Stimulated activated CD4-positive, alpha-beta T cell treated with anti-CD3 and anti-CD28 coated beads, Interleukin-1b, Interleukin-23, amount 100 ng/mL, for 48 hours (primary cell): ENCODE measurements around the gene PIGH.

Experiments used
- DNase-seq: peaks from one replicate; pipeline ENCODE4 v3.0.0-alpha.2; 2020

Gene PIGH

DNA sequence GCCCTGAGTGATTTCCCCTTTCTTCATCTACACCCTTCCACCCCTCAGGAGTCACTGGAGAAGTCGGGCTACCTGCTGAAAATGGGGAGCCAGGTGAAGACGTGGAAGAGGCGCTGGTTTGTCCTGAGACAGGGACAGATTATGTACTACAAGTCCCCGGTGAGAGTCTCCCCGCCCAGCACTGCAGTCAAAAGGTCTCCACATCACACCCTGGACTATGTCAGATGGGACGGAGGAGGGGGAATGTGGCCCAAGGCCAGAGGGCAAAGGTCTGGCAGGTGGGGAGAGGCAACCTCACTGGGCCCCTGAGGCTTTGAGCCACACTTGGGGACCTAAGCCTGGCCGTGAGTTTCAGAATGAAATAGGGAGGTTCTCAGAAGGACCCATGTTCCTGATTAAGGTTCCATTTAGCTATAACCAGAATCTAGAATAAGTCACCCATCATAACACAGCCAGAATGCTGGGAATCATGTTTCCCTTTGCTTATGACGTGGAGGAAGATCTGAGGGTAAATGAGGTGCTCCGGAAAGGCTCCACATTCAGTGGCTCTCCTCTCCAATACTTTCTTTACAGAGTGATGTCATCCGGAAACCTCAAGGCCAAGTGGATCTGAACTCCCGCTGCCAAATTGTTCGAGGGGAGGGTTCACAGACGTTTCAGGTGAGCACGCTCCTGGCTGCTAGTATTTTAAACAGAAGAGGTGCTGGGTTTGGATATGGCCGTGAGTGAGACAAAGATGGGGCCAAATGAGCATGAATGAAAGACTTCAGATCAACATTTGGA is 26.6 kb downstream of the PIGH start:
- no peak for DNase-seq

DNA sequence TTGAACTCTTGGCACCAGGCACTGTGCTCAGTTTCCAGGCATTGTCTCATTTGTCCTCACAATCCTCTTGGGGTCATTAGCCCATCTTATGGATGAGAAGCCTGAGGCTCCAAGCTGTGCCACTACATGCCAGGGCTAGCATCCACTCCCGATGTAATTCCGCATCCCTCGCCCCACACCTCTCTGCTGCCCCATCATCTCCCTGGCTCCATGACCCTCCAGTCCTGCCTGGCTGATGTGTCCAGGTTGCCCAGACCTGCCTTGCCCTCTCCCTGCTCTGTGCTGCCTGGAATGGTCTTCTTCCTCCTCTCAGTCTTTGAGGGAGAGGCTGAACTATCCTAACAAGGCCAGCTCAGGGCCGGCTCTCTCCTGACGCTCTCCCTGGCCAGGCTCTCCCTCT is 27.5 kb downstream of the PIGH start:
- no peak for DNase-seq

DNA sequence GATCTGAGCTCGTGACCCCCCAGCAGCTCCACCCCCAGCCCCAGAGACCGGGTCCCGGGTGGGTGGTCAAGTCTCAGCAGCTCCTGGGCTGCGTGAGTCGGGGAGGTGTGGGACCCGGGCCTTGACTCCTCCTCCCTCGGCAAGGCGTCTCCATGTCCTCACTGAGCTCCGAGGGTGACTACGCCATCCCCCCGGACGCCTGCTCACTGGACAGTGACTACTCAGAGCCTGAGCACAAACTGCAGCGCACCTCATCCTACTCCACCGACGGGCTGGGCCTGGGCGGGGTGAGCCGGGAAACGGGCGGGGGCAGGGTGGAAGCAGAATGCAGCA is 28.1 kb downstream of the PIGH start:
- DNase-seq, result no peak

DNA sequence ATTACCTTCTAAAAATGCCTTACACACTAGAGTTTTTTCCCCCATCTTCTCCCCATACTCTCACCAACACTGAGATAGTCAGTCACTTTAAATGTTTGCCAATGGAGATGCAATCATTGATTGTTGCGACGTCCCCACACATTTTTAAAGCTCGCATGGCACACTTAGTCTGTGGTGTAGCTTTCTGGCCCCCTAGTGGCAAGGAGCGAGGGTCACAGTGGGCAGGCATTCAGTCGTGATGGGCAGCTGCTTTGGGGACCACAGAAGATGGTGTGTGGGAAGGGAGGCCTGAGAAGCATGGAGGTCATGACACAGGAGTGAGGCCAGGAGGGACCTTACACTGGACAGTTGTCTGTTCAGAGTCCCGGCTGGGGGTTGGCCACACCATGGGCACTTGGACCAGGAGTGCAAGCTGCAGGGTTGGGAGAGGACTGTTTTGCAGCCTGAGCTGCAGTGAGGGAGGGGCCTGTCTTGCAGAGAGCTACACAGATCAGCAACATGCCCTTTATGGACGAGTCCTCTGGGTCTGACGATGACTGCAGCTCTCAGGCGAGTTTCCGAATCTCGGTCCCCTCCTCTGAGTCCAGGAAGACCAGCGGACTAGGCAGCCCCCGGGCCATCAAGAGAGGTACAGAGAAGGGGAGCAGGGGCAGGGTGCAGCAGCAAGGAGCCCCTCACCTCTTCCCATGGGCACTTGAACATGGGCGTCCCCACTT is 28.6 kb downstream of the PIGH start:
- DNase-seq, result peak; percentile 62

DNA sequence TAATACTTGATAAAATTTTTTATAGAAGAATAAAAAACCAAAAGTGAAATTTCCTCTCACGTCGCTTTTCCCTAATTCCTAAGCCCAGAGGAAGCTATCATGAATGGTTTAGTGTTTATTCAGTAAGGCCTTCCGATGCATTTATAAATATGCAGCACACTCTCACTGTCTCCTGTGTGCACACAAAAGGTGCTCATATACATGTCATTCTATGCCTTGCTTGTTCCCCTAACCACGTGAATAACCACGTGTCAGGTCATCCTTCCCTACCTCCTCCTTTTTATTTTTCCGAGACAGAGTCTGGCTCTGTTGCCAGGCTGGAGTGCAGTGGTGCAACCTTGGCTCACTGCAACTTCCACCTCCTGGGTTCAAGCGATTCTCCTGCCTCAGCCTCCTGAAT is 29.6 kb downstream of the PIGH start:
- no peak for DNase-seq

DNA sequence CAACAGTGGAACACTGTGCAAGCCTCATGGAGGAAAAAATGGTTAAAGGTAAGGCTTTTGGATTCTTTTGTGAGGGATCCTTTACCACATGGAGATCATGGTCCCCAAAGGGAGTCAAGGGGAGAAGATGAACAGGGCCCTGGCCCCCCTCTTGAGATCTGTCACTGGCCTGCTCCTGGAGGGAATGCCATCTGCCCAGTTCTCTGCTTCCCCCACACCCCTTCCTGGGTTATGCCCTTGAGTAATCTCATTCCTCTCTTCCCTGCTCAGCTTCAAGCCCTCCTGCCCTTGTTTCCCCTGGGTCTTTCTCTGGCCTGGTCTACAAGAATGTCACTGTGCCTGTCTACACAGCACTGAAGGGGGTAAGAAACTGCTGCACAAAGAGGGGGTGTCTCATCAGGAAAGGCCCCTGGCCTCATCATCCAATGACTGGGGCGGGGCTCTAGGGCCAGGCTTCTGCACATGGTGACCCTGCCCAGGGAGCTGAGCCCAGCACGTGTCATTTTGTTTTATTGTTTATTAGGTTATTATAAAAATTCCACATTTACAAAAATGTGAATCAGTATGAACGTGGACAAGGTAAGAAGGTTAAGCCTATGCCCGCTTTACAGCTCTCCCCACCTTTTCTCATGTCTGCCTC is 30.3 kb downstream of the PIGH start:
- no peak for DNase-seq

DNA sequence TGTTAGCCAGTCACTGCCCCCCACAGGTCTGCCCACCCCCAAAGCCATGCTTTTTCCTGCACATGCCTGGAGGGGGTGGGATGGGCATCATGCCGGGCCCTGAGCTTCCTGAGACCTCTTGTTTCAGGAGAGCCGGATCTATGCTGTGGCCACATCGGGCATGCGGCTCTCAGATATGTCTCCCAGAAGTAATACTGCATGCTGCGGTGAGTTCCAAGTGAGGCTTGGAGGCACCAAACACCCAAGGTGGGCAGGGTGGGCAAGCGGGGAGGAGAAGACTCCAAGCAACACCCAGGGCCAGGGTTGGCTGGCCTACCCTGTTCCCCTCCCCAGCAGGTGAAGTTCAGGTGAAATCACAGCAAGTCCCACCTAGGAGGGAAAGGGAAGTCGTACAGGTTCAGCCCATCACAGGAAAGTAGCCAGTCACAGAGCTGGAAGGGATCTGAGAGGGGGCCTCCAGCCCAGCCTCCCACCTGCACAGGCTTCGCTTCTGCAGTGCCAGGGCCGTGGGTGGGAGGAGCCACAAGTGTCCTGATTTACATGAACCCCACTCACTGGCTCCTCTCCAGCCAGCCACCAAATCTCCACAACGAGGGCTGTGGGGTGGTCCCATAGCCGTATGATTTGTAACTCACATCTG is 30.9 kb downstream of the PIGH start:
- DNase-seq, result no peak

DNA sequence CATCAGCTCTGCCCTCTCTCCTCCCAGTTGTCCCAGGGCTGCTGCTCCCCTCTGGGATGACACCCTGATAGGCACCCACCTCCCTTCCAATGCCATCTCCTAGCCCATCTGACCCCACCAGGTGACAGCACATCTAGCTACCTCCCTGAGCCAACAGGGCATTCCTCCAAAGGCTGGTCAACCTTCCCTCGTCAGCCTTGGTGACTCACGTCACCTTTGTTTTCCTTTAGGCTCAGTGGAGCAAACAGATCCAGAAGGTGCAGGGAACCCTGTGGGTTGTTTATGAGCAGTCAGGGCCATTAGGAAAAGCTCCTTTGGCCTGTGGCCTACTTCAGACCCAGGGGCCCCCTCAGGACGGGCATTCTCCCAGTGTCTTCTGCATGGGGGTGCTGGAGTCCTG is 32.4 kb downstream of the PIGH start:
- no peak for DNase-seq

DNA sequence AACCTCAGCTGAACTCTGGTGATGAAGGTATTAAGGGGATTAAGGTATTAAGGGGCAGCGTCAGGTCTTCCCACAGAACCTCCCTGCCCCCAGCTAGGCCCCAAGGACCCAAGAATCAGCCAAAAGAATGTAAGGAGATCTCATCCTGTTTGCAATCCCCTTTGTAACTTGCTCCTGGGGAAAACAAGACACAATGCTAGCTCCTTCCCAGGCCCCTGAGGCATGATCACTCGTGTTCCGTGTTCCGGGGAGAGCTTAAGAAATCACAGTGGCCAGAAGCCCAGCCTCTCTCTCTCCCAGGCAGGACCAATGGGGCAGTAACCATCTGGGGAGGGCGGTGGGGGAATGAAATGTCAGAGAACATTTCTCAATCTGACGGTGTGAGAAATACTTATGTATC is 33.2 kb downstream of the PIGH start:
- DNase-seq, result no peak

DNA sequence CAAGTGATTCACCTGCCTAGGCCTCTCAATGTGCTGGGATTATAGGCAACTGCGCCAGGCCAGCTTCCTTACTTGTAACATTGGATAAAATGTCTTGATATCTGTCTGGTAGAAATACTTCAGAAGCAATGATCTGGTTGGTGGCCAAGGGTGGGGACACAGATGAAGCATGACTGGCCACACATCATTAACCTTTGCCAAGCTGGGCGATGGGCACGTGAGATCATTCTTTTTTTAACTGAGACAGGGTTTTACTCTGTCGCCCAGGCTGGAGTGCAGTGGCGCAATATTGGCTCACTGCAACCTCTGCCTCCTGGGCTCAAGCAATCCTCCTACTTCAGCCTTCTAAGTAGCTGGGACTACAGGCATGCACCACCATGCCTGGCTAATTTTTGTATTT is 35.8 kb downstream of the PIGH start:
- DNase-seq, result no peak

DNA sequence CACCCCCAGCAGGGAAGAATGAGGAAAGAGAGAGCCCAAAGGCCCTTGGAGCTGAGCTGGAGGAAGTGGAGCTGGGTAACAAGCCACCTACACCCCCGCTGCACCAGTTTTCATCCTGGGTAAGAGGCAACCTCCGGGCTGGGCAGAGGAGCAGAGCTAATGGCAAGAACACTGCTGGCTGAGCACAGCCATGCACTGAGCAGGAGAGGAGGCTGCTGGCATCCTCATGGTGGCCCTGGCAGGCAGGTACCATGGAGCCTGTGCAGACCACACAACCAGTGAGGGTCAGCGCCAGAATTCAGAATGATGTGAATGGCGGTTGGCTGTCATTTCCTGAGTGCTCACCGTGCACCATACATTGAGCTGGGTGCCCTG is 37.3 kb downstream of the PIGH start:
- DNase-seq, result no peak

DNA sequence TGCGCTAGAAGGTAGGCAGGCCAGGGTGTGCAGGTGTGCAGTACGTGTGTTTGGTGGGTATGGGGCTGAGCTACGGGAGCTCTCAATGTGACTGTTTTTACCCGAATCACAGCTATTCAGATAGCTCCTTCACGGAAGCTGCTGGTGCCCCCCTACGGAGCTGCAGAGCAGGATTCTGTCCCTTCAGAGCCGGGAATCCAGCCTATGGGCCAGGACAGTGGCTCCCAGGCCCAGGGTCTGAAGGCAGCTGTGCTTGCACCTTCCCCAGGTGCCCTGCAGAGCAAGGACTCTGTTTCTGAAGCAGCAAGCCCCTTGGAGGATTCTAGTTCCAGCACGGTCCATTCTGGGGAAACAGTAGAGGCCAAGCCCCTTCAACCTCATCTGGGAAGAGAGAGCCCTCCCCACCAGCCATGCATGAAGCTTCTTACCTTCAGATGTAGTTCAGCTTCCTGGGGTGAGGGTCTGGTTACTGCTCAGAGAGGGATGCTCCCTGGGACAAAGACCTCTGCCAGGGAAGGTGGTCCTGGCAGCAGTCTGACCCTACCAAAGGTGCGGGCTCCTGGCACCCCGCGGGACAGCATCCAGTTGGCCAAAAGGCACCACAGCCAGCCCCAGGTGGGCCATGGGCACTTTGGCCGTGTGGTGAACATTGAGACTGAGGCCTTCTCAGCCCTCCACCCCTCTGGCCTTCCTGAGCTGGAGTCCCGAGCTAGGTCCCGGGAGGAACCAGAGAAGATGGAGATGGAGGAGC is 37.9 kb downstream of the PIGH start:
- no peak for DNase-seq

DNA sequence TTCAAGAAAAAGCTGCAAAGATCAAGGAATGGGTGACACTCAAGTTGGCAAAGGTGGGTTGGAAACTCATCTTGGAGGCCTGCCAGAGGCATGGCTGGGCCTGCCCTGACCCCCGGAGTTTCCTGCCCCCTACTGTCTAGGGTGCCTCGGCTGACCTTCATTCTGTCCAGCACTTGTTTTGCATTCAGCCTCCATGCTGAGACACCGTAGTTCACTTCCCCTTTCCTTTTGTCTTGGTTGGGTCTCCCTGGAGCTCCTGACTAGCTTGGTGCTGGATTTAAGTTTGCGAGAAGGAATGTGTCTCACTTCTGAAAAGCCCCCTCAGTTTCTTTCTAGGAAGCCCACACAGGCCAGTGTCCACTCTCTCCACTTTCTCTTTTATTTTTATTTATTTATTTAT is 40.4 kb downstream of the PIGH start:
- no peak for DNase-seq

DNA sequence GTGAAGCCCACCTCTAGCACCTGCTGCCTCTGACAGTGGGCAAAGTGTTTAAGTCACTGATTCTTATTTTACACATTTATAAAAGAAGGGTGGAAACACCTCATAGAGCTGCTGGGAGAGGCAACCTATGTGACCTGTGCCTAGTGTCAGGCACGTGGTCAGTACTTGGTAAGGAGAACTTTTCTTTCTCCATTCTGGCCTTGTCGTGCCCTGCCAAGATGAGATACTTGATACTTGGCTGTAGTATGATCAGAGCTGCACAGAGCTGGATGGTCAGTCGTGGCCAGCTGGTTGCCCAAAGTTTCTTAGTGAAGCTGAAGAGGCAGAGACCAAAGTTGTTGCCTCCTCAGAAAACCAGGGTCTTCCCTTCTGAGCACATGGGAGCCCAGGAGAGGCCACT is 42.4 kb downstream of the PIGH start:
- no peak for DNase-seq

DNA sequence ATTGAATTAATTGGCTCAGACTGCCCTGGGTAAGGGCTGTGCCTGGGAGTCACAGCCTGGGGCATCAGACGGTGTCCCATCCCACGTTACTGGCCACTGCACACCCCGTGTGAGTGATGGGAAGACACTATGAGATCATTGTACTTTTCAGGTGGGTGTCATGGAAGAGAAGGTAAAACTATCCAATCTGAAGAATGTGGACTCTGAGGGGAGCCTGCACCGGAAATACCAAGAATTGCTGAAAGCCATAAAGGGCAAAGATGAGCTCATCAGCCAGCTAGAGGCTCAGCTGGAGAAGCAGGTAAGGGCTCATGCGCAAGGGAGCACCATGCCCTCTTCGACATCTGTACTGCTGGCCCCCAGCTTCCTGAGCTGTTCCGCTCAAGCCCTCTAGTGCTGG is 43.0 kb downstream of the PIGH start:
- DNase-seq, result no peak

DNA sequence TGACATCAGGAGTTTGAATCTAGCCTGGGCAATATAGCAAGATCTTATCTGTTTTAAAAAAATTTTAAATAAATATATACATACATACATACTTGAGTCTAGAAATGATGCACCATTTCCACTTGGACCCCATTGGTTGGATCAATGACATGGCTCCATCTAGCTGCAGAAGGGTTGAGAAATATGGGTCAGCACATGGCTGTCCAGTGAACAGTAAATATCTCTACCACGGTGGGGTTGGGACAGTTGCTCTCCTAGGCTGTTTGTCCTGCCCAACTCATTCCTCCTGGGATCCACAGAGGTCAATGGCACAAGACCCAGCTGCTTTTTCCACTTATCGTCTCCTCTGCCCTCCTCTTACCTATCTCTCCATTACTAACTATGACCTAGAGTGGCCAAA is 43.4 kb downstream of the PIGH start:
- no peak for DNase-seq

DNA sequence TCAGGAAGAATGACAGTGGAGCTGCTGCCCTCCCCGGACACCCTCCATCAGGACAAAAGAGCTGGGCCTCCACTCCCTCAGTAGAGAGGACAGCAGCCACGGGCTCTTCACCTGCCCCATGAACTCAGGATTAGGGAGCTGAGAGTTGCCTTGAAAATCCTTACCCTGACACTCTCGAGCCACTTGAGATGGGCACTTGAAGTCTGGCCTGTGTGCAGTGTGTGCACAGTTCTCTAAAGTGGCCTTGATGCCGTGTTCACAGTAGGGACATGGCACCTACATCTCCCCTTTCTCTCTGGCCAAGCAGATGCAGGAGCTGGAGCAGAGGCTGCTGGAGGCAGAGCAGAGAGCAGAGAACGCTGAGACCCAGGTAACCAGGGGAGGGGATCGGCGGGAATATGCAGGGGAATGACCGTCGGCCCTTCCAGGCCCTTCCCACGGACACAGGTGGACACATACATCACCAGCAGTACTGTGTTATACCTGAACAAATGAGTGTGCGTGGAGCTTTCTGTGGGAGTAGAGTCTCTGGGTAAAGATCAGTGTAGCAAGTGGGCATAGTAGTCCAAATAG is 44.5 kb downstream of the PIGH start:
- no peak for DNase-seq

DNA sequence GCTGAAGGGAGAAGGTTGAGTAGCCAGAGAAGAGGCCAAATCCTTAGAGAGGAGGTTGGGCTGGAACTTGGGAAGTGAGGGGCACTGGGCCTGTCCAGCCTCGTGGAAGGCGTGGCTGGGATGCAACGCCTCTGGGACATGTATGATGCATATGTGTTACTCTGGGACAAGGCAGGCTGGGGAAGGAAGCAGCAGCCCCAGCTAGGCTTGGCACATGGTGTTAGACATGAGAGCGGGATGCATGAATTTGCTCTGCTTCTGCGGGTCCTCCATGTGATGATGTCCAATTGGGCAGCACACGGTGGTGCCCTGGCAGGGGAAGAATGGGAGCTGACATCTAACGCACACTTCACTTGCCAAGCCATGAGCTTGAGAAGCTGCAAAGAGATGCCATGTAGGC is 45.7 kb downstream of the PIGH start:
- DNase-seq, result no peak

DNA sequence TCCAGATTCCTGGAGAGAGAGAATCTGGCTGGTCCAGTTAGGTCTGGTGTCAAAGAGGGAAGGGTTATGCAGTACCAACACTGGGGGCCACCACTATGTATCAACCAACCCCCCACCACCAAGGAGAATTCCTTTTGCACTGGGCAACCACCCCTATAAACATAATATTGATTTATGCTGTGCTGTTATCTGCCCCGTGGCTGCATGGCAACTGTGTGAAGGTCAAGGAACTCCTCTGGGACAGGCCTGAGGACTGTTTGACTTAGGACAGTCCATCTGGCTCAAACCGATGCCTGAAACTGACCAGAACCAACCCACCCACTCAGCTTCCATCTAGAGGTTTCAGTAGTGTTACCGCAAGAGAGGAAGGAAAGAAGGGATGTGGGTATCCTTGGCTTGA is 46.5 kb downstream of the PIGH start:
- no peak for DNase-seq

DNA sequence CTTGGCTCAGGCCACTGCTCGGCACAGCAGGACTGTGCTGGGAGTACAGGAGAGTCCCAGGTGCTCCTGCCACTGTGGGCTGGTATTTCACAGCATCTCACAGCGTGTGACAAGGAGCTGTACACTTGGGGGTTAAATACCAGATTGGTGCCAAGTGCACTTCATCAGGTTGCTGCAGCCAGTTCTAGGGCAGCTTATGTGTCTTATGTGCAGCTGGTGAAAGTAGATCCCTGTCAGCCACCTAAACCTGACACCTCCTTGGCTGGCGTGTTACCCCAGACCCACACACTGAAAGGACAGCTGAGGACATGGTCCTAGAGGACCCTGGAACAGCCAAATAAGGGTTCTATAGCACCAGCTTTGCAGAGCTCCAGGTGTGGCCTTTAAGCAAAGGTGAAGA is 48.1 kb downstream of the PIGH start:
- DNase-seq, result no peak

DNA sequence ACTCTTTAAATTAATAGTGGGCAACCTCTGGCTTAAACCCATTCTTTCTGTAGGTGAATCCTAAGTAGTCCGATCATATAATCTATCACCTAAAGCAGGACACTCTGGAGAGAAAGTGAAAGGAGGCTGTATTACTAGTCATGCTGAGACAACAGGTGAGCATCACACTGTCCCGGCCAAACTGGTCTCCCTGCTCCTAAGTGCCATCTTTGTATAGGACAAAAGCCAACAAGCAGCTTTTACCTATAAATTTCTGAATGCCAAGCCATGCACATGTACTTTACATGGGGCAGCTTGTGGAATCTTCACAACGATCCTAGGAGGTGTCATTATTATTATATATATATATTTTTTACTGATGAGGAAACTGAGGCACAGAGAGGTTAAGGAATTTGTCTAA is 48.9 kb downstream of the PIGH start:
- no peak for DNase-seq

DNA sequence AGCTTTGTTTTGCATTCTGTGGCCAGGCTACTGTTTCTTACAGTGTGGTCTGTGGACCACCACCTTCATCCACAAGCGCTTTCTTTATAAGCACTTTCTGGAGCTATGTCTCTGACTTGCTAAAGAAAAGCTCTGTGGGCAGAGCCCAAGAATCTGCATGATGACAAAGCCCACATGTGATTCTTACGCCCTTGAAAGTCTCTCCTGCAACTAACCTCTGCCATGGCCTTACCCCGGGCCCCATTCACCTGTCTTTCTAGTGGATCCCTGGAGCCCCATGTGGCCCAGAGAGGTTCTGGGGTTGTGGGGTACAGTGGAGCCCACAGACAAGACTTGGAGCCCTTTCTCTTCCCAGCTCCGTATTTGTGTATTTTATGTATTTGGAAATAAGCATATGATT is 50.3 kb downstream of the PIGH start:
- no peak for DNase-seq

DNA sequence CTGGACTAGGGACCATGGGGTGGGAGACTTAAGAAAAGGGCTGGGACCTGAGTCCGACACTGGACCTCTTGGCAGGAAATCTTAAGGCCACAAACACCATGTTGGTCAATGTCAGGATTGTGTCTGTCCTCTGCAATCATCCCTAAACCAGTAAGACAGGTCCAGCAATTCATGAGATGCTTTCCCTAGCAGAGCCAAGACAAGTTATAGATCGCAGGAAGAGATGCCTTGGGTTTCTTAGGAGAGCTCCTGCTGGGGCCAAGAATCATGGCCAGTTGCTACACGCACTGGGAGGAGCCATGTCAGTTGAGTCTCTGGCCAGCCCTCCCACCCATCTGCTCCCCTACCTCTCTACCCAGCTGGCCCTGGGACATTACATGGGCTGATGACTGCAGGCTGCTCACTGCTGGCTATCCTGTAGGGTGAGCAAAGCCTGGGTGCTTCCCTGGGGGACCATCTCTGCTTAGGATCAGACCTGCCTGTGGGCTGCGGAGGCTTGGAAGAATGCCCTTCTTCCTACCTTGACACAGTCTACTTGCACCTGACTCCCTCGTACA is 52.8 kb downstream of the PIGH start:
- DNase-seq, result no peak
